ENCODE measurements around the gene PNMT. TPM values are rescaled to one million over a fixed set of nuclear protein-coding genes. Genes with fewer than 3 reads are reported as not detected.

Gene PNMT
- polyA plus RNA-seq, 3 donors: not detected

DNA sequence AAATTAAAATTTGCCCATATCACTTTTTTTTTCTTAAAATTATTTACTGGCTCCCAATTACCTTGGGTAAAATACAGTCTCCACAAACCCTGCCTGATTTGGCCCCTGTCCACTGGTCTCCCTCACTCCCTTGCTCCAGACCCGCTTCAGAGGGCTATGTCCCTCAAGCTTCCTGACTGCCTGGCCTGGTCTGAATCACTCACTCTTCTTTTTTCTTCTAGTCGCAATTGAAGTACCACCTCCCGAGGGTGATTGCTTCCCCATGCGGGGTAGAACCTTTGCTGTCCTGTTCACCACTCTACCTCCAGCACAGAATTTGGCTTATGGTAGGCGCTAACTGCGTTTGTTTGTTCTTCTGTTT is 20.2 kb downstream of the PNMT start:
- peak overlapping the region; percentile 93 for H2AFZ ChIP-seq (ENCODE audit: insufficient read depth, low read depth, low read length, poor library complexity, severe bottlenecking)
- intact Hi-C loops (cut with micrococcal nuclease): loop anchor here in 1 of 2 donors (5.0 kb wide), 2 partner anchors 39 to 51 kb away; partner anchors contain the start of gene STARD3
- peaks cover 13 to 16% of the 10 kb centered on the region in 2 donors for H3K36me3 Mint-ChIP-seq
- WGBS (ENCODE audit: insufficient coverage): 16% methylated on average over 4 of the region's 6 CpGs
- no peaks in the 10 kb centered on the region for H4K20me1 ChIP-seq (ENCODE audit: insufficient read depth, low read length)
- H3K79me2 ChIP-seq (ENCODE audit: insufficient read depth, low read length): no peaks in the 10 kb centered on the region
- peak overlapping the region; percentile 88 to 96 (median 94) for H3K27ac Mint-ChIP-seq
- peaks cover 0 to 17% (median 6%) of the 10 kb centered on the region in 7 donors for H3K9me3 Mint-ChIP-seq
- peaks cover 2 to 12% of the 10 kb centered on the region in 2 donors for H3K36me3 ChIP-seq (replicated peaks in 1 of 2; ENCODE audit: control insufficient read depth in 1 of 2, insufficient read depth in 2 of 2, low read length in 2 of 2)
- peak overlapping the region; percentile 94 to 97 for H3K4me3 Mint-ChIP-seq
- H3K4me1 Mint-ChIP-seq: peaks cover 17% of the 10 kb centered on the region
- peaks cover 2 to 9% (median 8%) of the 10 kb centered on the region in 3 donors for H3K27me3 Mint-ChIP-seq (ENCODE audit: low read depth in 3 of 3)
- no peaks in the 10 kb centered on the region for H3K27me3 ChIP-seq (ENCODE audit: control insufficient read depth in 2 of 2, insufficient read depth in 2 of 2, low read length in 2 of 2)
- H3K4me1 ChIP-seq (ENCODE audit: control insufficient read depth in 1 of 2, insufficient read depth in 2 of 2, low read length in 2 of 2): peaks cover 12 to 18% of the 10 kb centered on the region in 2 donors
- TF ChIP-seq, protein P1, sequence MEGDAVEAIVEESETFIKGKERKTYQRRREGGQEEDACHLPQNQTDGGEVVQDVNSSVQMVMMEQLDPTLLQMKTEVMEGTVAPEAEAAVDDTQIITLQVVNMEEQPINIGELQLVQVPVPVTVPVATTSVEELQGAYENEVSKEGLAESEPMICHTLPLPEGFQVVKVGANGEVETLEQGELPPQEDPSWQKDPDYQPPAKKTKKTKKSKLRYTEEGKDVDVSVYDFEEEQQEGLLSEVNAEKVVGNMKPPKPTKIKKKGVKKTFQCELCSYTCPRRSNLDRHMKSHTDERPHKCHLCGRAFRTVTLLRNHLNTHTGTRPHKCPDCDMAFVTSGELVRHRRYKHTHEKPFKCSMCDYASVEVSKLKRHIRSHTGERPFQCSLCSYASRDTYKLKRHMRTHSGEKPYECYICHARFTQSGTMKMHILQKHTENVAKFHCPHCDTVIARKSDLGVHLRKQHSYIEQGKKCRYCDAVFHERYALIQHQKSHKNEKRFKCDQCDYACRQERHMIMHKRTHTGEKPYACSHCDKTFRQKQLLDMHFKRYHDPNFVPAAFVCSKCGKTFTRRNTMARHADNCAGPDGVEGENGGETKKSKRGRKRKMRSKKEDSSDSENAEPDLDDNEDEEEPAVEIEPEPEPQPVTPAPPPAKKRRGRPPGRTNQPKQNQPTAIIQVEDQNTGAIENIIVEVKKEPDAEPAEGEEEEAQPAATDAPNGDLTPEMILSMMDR (IDR thresholded peaks at IDR 0.05): no peak
- H3K4me2 ChIP-seq (replicated peaks; ENCODE audit: extremely low read depth, low read length, poor library complexity, severe bottlenecking): peak overlapping the region; percentile 93
- no peak for DNase-seq
- H3K4me3 ChIP-seq (replicated peaks in 1 of 3; ENCODE audit: low read depth in 2 of 3, low read length in 3 of 3): peak overlapping the region; percentile 60 to 96 (median 82)
- H3K27ac ChIP-seq (ENCODE audit: low read depth in 1 of 2, low read length in 2 of 2): peak overlapping the region; percentile 78 to 79
- H3K9ac ChIP-seq (ENCODE audit: insufficient read depth, low read length, poor library complexity, severe bottlenecking): peak overlapping the region; percentile 68
- no peaks in the 10 kb centered on the region for H3K9me3 ChIP-seq (replicated peaks in 1 of 2; ENCODE audit: control insufficient read depth in 1 of 2, insufficient read depth in 1 of 2, low read length in 2 of 2)

GRCh38 chr17:39688945-39689344 is 20.7 kb downstream of the PNMT start:
- Histone ChIP-seq H3K79me2 (ENCODE audit: insufficient read depth, low read length) (no peaks in the 10 kb centered on the region), H3K36me3 (replicated peaks in 1 of 2; ENCODE audit: control insufficient read depth in 1 of 2, insufficient read depth in 2 of 2, low read length in 2 of 2) (peaks cover 0 to 9% of the 10 kb centered on the region in 2 donors), H3K9ac (ENCODE audit: insufficient read depth, low read length, poor library complexity, severe bottlenecking) (no peak overlapping the region), H3K9me3 (replicated peaks in 1 of 2; ENCODE audit: control insufficient read depth in 1 of 2, insufficient read depth in 1 of 2, low read length in 2 of 2) (no peaks in the 10 kb centered on the region), H3K27ac (ENCODE audit: low read depth in 1 of 2, low read length in 2 of 2) (no peak overlapping the region), H2AFZ (ENCODE audit: insufficient read depth, low read depth, low read length, poor library complexity, severe bottlenecking) (peak overlapping the region; percentile 93), H3K27me3 (ENCODE audit: control insufficient read depth in 2 of 2, insufficient read depth in 2 of 2, low read length in 2 of 2) (no peaks in the 10 kb centered on the region), H3K4me3 (replicated peaks in 1 of 3; ENCODE audit: low read depth in 2 of 3, low read length in 3 of 3) (peak overlapping the region in 1 of 3 experiments; percentile 82), H3K4me1 (ENCODE audit: control insufficient read depth in 1 of 2, insufficient read depth in 2 of 2, low read length in 2 of 2) (peaks cover 12 to 18% of the 10 kb centered on the region in 2 donors), H4K20me1 (ENCODE audit: insufficient read depth, low read length) (no peaks in the 10 kb centered on the region), H3K4me2 (replicated peaks; ENCODE audit: extremely low read depth, low read length, poor library complexity, severe bottlenecking) (peak overlapping the region; percentile 93)
- Mint-ChIP-seq H3K9me3 (peaks cover 0 to 17% (median 6%) of the 10 kb centered on the region in 7 donors), H3K4me1 (peaks cover 17% of the 10 kb centered on the region), H3K4me3 (peak overlapping the region; percentile 94 to 97), H3K27ac (peak overlapping the region in 1 of 7 donors; percentile 76), H3K27me3 (ENCODE audit: low read depth in 3 of 3) (peaks cover 2 to 9% (median 8%) of the 10 kb centered on the region in 3 donors), H3K36me3 (peaks cover 9 to 11% of the 10 kb centered on the region in 2 donors)
- TF ChIP-seq, protein P1 (IDR thresholded peaks at IDR 0.05): no peak
- intact Hi-C loops (cut with micrococcal nuclease): loop anchor here in 1 of 2 donors (5.0 kb wide), 2 partner anchors 38 to 52 kb away; partner anchors contain the start of gene STARD3
- WGBS (ENCODE audit: insufficient coverage): no CpG with 5 or more reads among the region's 3 CpGs
- DNase-seq: no peak

Data from CD14-positive monocyte (primary cell).